Esophagus squamous epithelium (tissue), 5 donors: Measurements from ENCODE around the gene SYT4. TPM values are rescaled to one million over a fixed set of nuclear protein-coding genes. Genes with fewer than 3 reads are reported as not detected.

Experiments used
- DNase-seq: peaks from one replicate; lab custom pipeline; 2025; lab: John Stamatoyannopoulos, UW
- H3K27ac ChIP-seq, 4 donors: fragments of 200-600 bp; sonication (generic); one replicate each; pipeline ENCODE4 v1.5.1; 2016 to 2019; ENCODE audit warnings: mild to moderate bottlenecking in 1 of 4
- H3K27me3 ChIP-seq, 4 donors: fragments of 200-600 bp; sonication (generic); 1 replicate in 3 of 4; 2 replicates in 1 of 4; pipeline versions ENCODE4 v1.5.1 to v1.6.0; 2017 to 2021; ENCODE audit warnings: antibody characterized with exemption in 1 of 4
- H3K36me3 ChIP-seq, 3 donors: fragments of 200-600 bp; sonication (generic); one replicate each; pipeline ENCODE4 v1.5.1; 2016 to 2019
- H3K4me1 ChIP-seq, 3 donors: fragments of 200-600 bp; sonication (generic); one replicate each; pipeline ENCODE4 v1.5.1; 2017 to 2019
- H3K4me3 ChIP-seq, 4 donors: fragments of 200-600 bp; sonication (generic); 1 replicate in 3 of 4; 2 replicates in 1 of 4; pipeline ENCODE4 v1.5.1; 2016 to 2019; ENCODE audit warnings: mild to moderate bottlenecking in 2 of 4, moderate library complexity in 1 of 4
- H3K9me3 ChIP-seq, 3 donors: fragments of 200-600 bp; sonication (generic); one replicate each; pipeline ENCODE4 v1.5.1; 2016 to 2019
- CTCF ChIP-seq, 6 experiments: fragments of 450-650 bp in 4 of 6; fragments of 200-600 bp in 2 of 6; sonication (generic) in 2 of 6; IDR thresholded peaks; one replicate each; pipeline ENCODE4 v1.5.1; 2016 to 2019; ENCODE audit warnings: antibody characterized with exemption in 6 of 6, mild to moderate bottlenecking in 4 of 6, moderate library complexity in 4 of 6
- POLR2A ChIP-seq, 4 donors: fragments of 450-650 bp; IDR thresholded peaks; one replicate each; pipeline ENCODE4 v1.6.1; 2017; ENCODE audit warnings: antibody characterized with exemption in 4 of 4, mild to moderate bottlenecking in 4 of 4, moderate library complexity in 3 of 4
- WGBS, 2 donors: methylation state at CpG; one replicate each; pipeline ENCODE4 v1.1.5; 2018; 5-methylcytosine and 5-hydroxymethylcytosine counted together
- intact Hi-C: fragments of 100-400 bp; cut with DNase I; formaldehyde crosslinking; loops from one replicate; pipeline ENCODE4 v1.15.0; 2022
- total RNA-seq, 4 donors: library from RNA; depleted of rRNA; stranded (reverse); fragments of >200 nt; gene quantifications; one replicate each; pipeline ENCODE4 v1.1.0, GENCODE V29; 2016
- donor health status: DM: yes; HTN: yes; CAD: no.

Gene SYT4
- total RNA-seq = not detected

GRCh38 chr18:43277164-43277600, at the start of gene SYT4:
Gene SYT4 (minus strand): TSS chr18:43277490. CDS start chr18:43277281, 209 bp downstream.
- Histone ChIP-seq H3K9me3 (no peaks in the 10 kb centered on the region), H3K36me3 (no peaks in the 10 kb centered on the region), H3K4me3 (no peak within 1 kb of the TSS), H3K27ac (no peak within 1 kb of the TSS), H3K27me3 (peaks cover 0 to 14% (median 0%) of the 10 kb centered on the region in 4 donors), H3K4me1 (no peaks in the 10 kb centered on the region)
- WGBS, 2 donors = 5 to 6% methylated on average over 15 to 19 of the region's 20 CpGs
- intact Hi-C loops = no loop called here
- TF ChIP-seq CTCF (IDR thresholded peaks at IDR 0.05) = no peak
- no peak for TF ChIP-seq POLR2A (IDR thresholded peaks at IDR 0.05)
- no peak for DNase-seq

GRCh38 chr18:43322132-43322531, 44.8 kb upstream of the SYT4 start:
- no peak overlapping the region for H3K27ac ChIP-seq
- intact Hi-C loops = no loop called here
- H3K4me1 ChIP-seq = no peaks in the 10 kb centered on the region
- H3K36me3 ChIP-seq = no peaks in the 10 kb centered on the region
- no peaks in the 10 kb centered on the region for H3K27me3 ChIP-seq
- H3K9me3 ChIP-seq = no peaks in the 10 kb centered on the region
- WGBS, 2 donors = 76 to 100% methylated on average over 1 of the region's 1 CpG
- no peak for DNase-seq
- TF ChIP-seq POLR2A (IDR thresholded peaks at IDR 0.05) (no peak), CTCF (IDR thresholded peaks at IDR 0.05) (no peak)
- H3K4me3 ChIP-seq = no peak overlapping the region

GRCh38 chr18:43314941-43315340, 37.7 kb upstream of the SYT4 start:
- Histone ChIP-seq H3K4me1 (no peaks in the 10 kb centered on the region), H3K27me3 (no peaks in the 10 kb centered on the region), H3K36me3 (no peaks in the 10 kb centered on the region), H3K9me3 (no peaks in the 10 kb centered on the region), H3K27ac (no peak overlapping the region), H3K4me3 (no peak overlapping the region)
- DNase-seq = no peak
- intact Hi-C loops = no loop called here
- TF ChIP-seq CTCF (IDR thresholded peaks at IDR 0.05) = no peak
- no peak for TF ChIP-seq POLR2A (IDR thresholded peaks at IDR 0.05)
- WGBS, 2 donors = 62 to 68% methylated on average over 3 of the region's 3 CpGs

GRCh38 chr18:43312891-43313290, 35.6 kb upstream of the SYT4 start:
- Histone ChIP-seq H3K27ac (no peak overlapping the region), H3K36me3 (no peaks in the 10 kb centered on the region), H3K27me3 (no peaks in the 10 kb centered on the region), H3K9me3 (no peaks in the 10 kb centered on the region), H3K4me3 (no peak overlapping the region), H3K4me1 (no peaks in the 10 kb centered on the region)
- TF ChIP-seq POLR2A (IDR thresholded peaks at IDR 0.05) (no peak), CTCF (IDR thresholded peaks at IDR 0.05) (no peak)
- WGBS, 2 donors = 77% methylated on average over 1 of the region's 1 CpG
- no peak for DNase-seq
- intact Hi-C loops = no loop called here

GRCh38 chr18:43310239-43310638, 32.9 kb upstream of the SYT4 start:
- no peak for TF ChIP-seq CTCF (IDR thresholded peaks at IDR 0.05)
- no peak for TF ChIP-seq POLR2A (IDR thresholded peaks at IDR 0.05)
- no peak overlapping the region for H3K27ac ChIP-seq
- no peaks in the 10 kb centered on the region for H3K36me3 ChIP-seq
- H3K4me1 ChIP-seq = no peaks in the 10 kb centered on the region
- no peaks in the 10 kb centered on the region for H3K9me3 ChIP-seq
- no peak overlapping the region for H3K4me3 ChIP-seq
- intact Hi-C loops = no loop called here
- WGBS, 2 donors = 23 to 35% methylated on average over 1 of the region's 1 CpG
- DNase-seq = no peak
- H3K27me3 ChIP-seq = no peaks in the 10 kb centered on the region
